Cardiac septum (tissue), 1 donor: Measurements from ENCODE around the gene FRMD7. TPM values are rescaled to one million over a fixed set of nuclear protein-coding genes. Genes with fewer than 3 reads are reported as not detected.
"Not testable (repeated sequence)": the region's sequence is repeated elsewhere in the genome, so short reads cannot be mapped to it uniquely, and the experiment has no call there.

ENCODE experiments used
- DNase-seq: peaks from one replicate; pipeline ENCODE4 v3.0.0-alpha.2; 2020; ENCODE audit warnings: low spot score
- intact Hi-C: fragments of 100-400 bp; cut with DNase I; formaldehyde crosslinking; loops from one replicate; pipeline ENCODE4 v1.14.0; 2022
- total RNA-seq: library from RNA; stranded (reverse); fragmentation: NEBNext Ultra II Directional; extraction: Animal tissue kit (Norgen Biotek cat#: 25700); gene quantifications from one replicate; pipeline ENCODE4 v1.2.1, GENCODE V29; 2021
- donor health status: DM: no; HTN: no; CAD: no.

The FRMD7 gene
- total RNA-seq, 1 donor from 2014 or later, result 0.30 TPM

DNA sequence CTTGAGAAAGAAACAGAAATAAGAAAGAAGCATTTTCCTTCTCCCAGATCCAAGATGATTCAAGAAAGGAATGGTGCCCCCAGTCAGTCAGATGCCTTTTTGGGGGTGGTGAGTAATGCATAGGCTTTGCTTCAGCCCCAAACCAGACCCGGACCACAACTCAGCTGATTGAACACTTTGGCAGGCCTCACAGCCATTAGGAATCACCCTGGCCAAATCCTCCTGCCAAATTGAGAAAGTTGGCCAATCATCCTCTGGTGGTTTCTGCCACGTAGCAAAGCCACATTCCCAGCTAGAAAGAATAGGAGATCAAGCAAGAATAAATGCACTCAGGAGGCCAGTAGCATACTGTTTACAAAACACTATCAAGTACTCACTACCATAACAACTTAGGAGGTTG, 33.7 kb downstream of the FRMD7 start:
- intact Hi-C loops, result loop anchor here (10.0 kb wide), 1 partner anchor 121 kb away; the partner anchor contains the start of gene RAP2C

DNA sequence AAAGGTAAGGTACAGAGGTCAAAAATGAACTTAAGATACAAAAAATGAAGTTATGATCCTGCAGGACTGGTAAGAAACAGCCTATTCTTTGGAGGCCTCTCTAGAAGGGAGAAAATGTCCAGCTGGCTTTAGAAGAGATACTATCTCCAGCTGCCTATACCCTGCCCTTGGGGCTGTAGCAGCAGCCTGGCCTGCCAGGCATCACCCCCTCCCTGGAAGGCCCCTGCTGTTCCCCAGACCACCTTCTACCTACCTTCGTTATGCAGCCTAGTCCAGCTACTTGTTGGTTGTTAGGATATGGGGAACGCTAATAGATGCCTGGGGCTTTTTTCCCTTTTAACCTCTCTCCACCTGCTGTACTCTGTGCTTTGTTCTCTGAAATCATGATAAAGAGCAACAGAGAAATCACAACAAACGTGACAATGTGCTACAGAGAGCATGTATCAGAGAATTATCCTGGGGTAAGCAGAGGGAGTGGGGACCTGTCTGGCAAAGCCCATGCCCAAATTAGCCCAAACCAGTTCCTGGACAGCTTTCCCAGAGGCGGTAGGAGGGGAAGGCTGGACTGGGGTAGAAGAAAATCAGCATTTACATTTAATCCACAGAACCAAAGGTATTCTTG, 34.5 kb downstream of the FRMD7 start:
- no peak for DNase-seq
- intact Hi-C loops, result loop anchor here (10.0 kb wide), 1 partner anchor 121 kb away; the partner anchor contains the start of gene RAP2C

More for the DNA sequence above, 33.7 kb downstream of the FRMD7 start:
- no peak for DNase-seq

DNA sequence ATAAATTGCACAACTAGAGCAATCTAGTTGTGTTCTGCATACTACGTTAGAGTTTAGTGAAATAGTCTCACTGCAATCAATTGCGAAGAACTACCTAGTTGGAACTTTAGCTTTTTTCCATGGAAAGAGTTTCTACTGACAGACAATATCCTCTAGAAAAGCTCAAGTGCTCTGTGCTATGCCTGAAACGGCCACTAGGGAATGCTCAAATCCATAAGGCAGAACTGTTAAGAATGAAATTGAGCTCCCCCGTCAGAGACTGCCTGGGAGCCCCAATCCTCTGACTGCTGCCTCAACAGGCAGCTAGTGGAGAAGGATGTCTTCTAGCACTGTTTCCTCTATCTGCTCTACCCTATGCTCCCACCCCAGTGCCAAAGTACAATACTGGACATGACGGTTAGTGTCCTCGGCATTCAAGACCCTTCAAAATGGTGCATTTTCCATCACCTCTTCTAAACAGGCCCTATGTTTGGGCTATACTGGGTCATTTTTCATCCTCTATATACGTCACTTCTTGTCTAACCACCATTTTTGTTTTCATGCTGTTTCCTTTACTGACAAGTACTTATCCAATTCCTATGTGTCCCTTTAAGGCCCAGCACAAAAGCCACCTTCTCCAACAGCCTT, 35.3 kb downstream of the FRMD7 start:
- intact Hi-C loops, result loop anchor here (10.0 kb wide), 1 partner anchor 122 kb away; the partner anchor contains the start of gene RAP2C

DNA sequence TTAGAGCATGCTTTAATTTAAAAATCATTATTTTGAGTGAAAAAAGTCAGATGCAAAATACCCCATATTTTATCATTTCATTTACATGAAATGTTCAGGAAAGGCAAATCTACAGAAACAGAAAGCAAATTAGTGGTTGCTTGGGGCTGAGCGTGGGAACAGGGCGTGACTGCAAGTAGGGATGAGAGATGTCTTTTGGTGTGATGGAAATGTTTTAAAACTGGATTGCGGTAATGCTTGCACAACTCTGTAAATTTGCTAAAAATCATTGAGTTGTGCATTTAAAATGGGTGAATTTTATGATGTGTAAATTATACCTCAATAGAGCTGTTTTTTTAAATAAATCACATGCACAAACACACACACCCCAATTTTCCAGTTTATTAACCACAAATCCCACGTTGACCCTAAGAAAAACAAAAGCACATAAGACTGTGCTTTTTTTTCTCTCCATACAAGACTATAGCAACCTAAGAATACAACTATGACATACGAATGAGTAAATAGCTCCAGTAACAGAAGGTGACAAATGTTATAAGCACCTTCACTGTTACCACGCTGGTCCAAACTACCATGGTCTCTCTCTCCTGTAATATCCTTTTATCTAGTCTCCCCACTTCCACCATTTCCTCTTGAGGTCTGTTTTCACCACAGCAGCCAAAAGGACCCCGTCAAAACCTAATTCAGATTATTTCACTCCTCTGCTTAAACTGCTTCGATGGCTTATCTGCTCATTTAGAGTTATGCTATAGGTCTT, 37.2 kb downstream of the FRMD7 start:
- intact Hi-C loops, result loop anchor here (10.0 kb wide), 1 partner anchor 124 kb away; the partner anchor contains the start of gene RAP2C
- DNase-seq, result no peak

More for the DNA sequence above, 35.3 kb downstream of the FRMD7 start:
- no peak for DNase-seq

DNA sequence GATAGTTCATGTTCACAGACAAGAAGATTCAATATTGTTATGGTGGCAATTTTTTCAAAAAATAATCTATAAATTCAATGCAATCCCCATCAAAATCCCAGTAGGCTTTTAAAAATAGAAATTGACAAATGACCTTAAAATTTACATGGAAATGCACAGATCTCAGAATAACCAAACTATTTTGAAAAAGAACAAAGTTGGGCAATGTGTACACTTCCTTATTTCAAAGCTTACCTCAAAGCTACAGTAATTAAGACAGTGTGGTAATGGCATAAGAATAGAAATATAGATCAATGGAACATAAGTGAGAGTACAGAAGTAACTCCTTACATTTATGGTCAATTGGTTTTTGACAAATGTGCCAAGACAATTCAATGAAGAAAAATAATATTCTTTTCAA, 39.0 kb downstream of the FRMD7 start:
- intact Hi-C loops, result no loop called here
- DNase-seq, result no peak

DNA sequence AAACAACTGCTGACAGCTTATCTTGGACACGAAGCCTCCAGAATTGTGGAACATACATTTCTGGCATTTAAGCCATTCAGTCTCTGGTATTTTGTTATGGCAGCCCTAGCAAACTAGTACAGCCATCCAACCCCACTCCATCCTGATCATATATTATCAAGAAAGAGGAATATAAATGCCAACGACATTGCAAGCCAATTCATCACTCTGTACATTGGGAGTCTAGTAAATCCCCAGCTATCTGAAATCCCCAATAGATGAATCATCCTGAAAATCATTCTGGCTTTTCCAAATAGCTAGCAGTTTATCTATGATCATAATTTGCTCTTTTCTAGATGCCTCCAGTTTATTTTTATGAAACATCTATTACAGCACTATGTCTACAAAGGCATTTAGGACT, 41.1 kb downstream of the FRMD7 start:
- DNase-seq, result no peak
- intact Hi-C loops, result no loop called here

DNA sequence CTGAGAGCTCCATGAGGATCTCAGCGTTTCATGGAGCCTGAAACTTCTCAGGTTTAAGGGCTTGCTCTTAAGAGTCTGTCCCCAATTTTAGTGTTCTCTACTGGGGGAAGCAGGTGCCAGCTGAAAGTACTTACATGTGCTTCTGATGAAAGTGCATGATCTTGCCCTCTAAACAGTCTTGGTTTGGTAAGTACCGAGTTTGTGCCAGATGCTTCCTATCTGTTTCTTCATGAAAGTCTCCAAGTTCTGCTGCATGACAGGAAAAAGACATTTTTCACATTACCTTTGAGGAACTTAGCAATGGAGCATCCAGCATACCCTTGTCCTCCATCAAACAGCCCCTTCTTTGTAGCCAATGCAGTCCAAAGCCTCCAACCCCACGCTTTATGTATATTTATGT, 42.0 kb downstream of the FRMD7 start:
- DNase-seq, result no peak
- intact Hi-C loops, result no loop called here

DNA sequence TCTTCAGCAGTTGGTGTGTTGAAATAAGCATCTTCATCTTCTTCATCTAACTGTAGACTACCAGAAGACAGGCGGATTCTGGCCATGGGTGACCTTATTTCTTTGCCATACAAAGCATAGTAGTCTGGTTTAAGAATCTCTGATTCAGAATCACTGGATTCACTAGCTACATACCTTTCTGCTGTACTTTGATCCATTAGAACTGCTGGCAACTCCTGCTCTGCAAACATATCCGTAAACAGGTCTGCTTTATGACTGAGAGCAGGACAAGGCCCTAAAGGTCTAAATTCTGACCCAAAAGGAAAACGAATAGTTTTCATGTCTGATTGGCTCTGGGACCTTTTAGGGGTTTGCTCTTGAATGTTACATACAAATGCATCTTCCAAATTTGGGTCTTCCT, 49.9 kb downstream of the FRMD7 start:
- intact Hi-C loops, result loop anchor here (10.0 kb wide), 1 partner anchor 63 kb away; no protein-coding TSS in a partner anchor
- no peak for DNase-seq

DNA sequence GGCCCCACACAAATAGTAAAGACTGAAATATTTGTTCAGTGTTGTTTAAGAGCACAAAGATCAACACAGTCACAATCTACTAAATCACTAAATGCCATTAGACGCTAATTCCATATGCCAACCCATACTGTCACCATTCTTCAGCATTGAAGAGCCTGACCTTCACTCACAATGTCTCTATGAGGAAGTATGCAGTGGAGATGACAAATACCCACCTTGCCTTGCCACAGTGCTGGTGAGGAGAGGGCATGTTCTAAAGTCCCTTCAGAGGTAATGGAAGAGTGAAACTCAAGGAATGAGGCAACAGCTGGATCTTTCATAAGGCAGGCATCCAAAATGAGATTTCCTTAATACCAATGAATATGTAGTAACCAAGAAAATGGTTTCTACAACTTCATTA, 50.4 kb downstream of the FRMD7 start:
- intact Hi-C loops, result loop anchor here (10.0 kb wide), 1 partner anchor 63 kb away; no protein-coding TSS in a partner anchor
- DNase-seq, result no peak

DNA sequence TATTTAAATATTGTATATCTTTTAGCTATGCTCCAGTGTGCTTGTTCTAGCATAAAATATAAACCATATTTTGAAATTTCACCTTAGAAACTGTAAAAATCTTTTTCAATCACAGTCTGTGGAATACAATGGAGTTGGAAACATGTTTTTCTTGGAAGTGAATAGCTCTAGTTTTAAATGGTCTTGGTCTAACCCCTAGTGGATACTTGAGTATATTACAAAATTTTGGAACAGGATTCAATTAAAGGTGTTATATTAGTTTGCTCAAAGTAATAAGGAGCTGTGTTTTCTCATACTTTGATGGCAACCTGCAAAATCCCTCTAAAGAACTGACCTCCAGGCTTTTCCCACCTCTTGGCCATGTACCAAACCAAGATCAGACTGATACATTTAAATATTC, 56.6 kb downstream of the FRMD7 start:
- no peak for DNase-seq
- intact Hi-C loops, result loop anchor here (10.0 kb wide), 1 partner anchor 56 kb away; no protein-coding TSS in a partner anchor

DNA sequence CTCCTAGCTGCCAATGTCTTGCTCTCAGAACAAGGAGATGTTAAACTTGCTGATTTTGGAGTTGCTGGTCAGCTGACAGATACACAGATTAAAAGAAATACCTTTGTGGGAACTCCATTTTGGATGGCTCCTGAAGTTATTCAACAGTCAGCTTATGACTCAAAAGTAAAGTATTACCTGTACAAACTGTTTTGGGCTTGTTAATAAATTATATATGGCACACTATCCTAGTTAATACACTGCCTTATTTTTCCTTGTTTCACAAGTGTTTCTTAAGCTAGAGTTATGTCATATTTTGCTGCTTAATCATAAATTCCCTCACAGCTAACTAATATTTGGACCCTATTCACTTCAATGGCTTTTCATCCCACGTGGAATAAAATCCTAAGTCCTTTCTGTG, 59.4 kb downstream of the FRMD7 start:
- intact Hi-C loops, result loop anchor here (10.0 kb wide), 1 partner anchor 224 kb away; no protein-coding TSS in a partner anchor
- DNase-seq, result no peak

DNA sequence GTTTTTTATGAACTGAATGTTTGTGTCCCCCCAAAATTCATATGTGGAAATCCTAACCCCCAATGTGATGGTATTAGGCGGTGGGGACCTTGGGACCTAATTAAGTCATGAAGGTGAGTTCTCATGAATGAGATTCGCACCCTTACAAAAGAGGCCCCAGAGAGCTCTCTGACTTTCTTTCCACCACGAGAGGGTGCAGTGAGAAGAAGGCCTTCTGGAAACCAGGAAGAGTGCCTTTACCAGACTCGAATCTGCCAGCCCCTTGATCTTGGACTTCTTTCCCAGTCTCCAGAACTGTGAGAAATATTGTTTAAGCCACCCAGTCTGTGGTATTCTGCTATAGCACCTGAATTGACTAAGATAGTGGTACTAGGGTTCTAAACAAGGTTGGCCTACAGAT, 64.0 kb downstream of the FRMD7 start:
- intact Hi-C loops, result loop anchor here (10.0 kb wide), 1 partner anchor 219 kb away; no protein-coding TSS in a partner anchor
- no peak for DNase-seq

DNA sequence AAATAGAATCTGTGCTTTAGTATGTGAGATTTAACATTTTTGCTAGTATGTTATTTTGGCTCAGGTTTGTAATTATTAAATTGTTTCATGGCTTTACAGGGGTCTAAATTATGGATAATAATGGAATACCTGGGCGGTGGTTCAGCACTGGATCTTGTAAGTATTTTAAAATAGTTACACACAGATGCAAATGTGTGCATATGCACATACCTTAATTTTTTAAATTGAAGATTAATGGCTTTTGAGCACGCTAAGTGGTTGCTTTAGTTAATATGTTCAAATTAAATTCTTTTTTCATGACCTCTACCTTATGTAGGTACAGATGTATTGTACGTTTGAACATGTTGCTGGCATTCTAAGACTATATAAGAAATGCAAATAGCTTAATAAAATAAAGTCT, 64.5 kb downstream of the FRMD7 start:
- intact Hi-C loops, result loop anchor here (10.0 kb wide), 1 partner anchor 219 kb away; no protein-coding TSS in a partner anchor
- DNase-seq, result no peak

DNA sequence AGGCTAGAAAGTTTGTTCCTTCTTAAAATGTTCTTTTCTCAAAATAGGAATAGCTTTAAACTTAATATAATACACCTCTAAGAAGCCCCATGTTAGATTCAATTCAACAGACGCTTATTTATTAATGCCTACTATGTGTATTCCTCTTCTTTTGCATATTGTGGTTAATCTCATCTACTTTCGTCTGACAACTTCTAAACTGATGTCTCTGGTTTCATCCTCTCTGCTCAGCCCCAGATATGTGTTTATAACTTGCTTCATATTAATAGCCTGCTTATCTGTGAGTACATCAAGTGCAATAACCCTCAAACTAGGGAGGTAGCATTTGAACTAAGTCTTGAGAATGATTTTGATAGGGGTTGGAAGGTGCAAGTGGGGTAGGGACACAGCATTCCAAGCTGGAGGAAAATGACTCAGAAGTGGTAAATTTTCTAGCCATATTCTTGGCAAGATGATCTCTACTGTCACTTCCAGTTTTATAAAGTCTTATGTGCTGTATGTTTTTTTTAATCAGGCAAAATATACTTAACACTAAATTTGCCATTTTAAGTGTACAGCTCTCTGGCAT, 67.8 kb downstream of the FRMD7 start:
- intact Hi-C loops, result loop anchor here (10.0 kb wide), 1 partner anchor 215 kb away; no protein-coding TSS in a partner anchor
- no peak for DNase-seq

DNA sequence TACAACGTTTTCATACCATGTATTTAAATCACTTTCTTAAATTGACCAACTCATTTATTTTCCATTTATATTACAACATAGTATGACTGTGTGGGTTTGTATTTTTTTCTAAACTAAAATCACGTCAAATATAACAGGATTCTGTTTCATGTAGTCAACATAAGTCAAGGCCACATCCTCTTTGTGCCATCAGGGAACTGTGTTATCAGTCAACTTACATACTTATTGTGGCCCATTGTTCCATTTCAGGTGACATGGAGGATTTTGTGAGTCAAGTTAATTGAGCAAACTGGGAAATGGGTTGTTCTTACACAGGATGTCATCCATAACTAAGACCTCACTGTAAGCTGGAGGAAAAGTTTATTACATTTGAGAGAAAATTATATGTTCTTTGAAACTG, 68.8 kb downstream of the FRMD7 start:
- intact Hi-C loops, result no loop called here
- no peak for DNase-seq

DNA sequence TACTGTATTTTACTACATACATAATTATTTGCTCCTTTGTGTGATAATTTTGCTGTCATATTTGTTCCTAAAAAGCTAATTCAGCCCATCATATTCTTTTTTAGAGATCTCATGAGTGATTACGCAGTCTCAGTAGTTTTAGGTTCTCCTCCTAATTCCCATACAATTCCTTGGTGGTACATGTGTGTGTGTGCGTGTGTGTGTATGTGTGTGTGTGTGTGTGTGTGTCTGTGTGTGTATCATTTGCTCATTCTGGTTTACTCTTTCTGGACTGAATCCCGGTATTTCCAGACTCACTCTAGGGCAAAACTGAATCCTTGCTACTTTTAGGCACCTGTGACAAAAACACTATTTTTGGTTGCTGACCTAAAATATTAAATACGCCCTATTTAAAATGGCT, 69.8 kb downstream of the FRMD7 start:
- DNase-seq, result no peak
- intact Hi-C loops, result no loop called here

DNA sequence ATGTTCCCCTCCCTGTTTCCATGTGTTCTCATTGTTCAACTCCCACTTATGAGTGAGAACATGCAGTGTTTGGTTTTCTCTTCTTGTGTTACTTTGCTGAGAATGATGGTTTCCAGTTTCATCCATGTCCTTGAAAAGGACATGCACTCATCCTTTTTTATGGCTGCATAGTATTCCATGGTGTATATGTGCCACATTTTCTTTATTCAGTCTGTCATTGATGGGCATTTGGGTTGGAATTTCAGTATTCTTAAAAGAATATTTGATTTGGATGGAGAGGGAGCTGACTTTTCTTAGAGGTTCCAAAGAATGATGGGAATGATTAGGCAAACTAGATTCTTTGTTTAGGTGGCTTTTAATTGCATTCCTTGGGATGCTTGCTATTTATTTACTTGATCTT, 76.0 kb downstream of the FRMD7 start:
- intact Hi-C loops, DNase-seq: not testable (repeated sequence)

DNA sequence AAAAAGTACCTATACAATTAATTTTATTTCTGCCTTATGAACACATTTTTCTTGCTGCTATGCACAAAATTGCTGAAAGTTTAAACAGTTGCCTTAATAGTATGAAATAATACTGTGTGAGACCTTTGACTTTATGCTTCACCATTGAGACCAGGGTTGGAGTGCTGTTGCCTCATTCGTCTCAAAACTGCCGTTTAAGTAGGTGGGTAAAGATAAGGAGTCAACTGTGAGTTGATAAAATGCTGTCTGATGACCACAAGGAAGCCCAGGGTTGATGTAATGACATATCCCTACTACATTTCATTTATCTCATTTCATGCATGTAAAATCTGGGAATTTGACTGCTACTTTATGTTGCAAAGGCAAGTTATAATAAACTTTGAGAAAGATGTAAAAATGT, 81.3 kb downstream of the FRMD7 start:
- intact Hi-C loops, result no loop called here
- no peak for DNase-seq

DNA sequence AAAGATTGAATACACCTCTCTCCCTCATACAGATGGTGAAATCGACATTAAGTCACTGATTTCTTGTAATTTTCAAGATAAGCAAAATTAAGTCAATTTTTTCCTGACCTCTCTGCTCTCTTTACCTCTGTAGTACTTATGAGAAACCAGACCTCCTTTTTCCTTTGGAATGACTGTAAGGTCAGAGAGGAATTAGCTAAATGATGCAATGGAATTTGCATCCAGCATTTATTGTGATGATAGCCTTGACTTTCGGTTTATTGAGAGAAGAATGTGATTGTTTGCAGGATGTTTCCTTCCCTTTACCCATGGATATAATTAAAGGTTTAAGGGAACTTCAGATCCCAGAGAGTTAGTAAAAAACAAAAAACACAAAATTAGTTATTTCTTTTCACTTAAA, 82.4 kb downstream of the FRMD7 start:
- intact Hi-C loops, result no loop called here
- DNase-seq, result no peak

DNA sequence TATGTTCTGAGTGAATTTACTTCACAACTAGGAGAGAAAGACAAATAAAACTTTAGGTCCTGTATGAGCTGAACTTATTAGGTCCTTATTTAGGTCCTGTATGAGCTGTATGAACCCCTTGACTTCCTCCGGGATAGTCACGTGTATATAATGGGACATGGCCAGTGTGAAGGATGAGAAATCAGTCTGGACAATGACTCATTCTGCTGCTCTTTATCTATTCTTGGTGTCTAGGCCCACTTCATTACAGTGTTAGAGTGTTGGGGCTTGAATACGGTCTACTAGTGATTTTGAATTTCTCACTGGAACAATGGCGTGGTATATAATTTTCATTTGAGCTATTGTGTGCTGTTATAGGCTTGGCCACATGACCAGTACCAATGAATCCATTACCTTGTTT, 82.9 kb downstream of the FRMD7 start:
- intact Hi-C loops, result no loop called here
- DNase-seq, result no peak
